SK-N-SH treated with all-trans-retinoic acid at 6 μM for 48 hours (cell line): ENCODE data around the gene ST6GALNAC6.

Experiments
- ATAC-seq: fragments of 200-7000 bp; cut with Tn5 transposase; 3 replicates; pipeline ENCODE4 v1.9.1; 2020; ENCODE audit warnings: mild to moderate bottlenecking, moderate library complexity
- ARNTL ChIP-seq: fragments of 450-650 bp; formaldehyde crosslinking; IDR thresholded peaks from 2 replicates; pipeline ENCODE4 v1.5.0; 2020; ENCODE audit warnings: low read depth, mild to moderate bottlenecking, moderate library complexity, borderline replicate concordance
- BACH2 ChIP-seq: fragments of 250-450 bp; sonication (Bioruptor Pico); IDR thresholded peaks from 2 replicates; pipeline ENCODE4 v1.9.0; 2021; ENCODE audit warnings: mild to moderate bottlenecking, borderline replicate concordance
- CREB5 ChIP-seq: fragments of 250-450 bp; sonication (Bioruptor Pico); IDR thresholded peaks from 2 replicates; pipeline ENCODE4 v1.5.1; 2020; ENCODE audit warnings: low read depth, mild to moderate bottlenecking, moderate library complexity
- CSDC2 ChIP-seq: fragments of 250-450 bp; sonication (Bioruptor Pico); IDR thresholded peaks from 2 replicates; pipeline ENCODE4 v1.5.0; 2020; ENCODE audit warnings: mild to moderate bottlenecking, moderate library complexity
- CSRNP3 ChIP-seq: fragments of 250-450 bp; sonication (Bioruptor Pico); IDR thresholded peaks from 2 replicates; pipeline ENCODE4 v1.5.1; 2021; ENCODE audit warnings: mild to moderate bottlenecking, moderate library complexity
- GLIS3 ChIP-seq: fragments of 250-450 bp; sonication (Bioruptor Pico); IDR thresholded peaks from 2 replicates; pipeline ENCODE4 v1.5.0; 2020; ENCODE audit warnings: mild to moderate bottlenecking, moderate library complexity
- ISL1 ChIP-seq: fragments of 250-450 bp; sonication (Bioruptor Pico); IDR thresholded peaks from 2 replicates; pipeline ENCODE4 v2.1.2; 2022; ENCODE audit warnings: mild to moderate bottlenecking, moderate library complexity
- POU6F1 ChIP-seq: fragments of 250-450 bp; sonication (Bioruptor Pico); IDR thresholded peaks from 2 replicates; pipeline ENCODE4 v1.8.0; 2021; ENCODE audit warnings: low read depth, mild to moderate bottlenecking, moderate library complexity, borderline replicate concordance
- PPARA ChIP-seq: fragments of 250-450 bp; sonication (Bioruptor Pico); IDR thresholded peaks from 2 replicates; pipeline ENCODE4 v1.5.0; 2020; ENCODE audit warnings: mild to moderate bottlenecking, borderline replicate concordance
- RARB ChIP-seq: fragments of 250-450 bp; sonication (Bioruptor Pico); IDR thresholded peaks from 2 replicates; pipeline ENCODE4 v1.8.0; 2021; ENCODE audit warnings: mild to moderate bottlenecking, moderate library complexity
- SNAI2 ChIP-seq: fragments of 250-450 bp; sonication (Bioruptor Pico); IDR thresholded peaks from 2 replicates; pipeline ENCODE4 v1.5.0; 2020; ENCODE audit warnings: mild to moderate bottlenecking, moderate library complexity
- TCF4 ChIP-seq: fragments of 250-450 bp; sonication (Bioruptor Pico); IDR thresholded peaks from 2 replicates; pipeline ENCODE4 v1.8.0; 2021; ENCODE audit warnings: mild to moderate bottlenecking, moderate library complexity, borderline replicate concordance
- ZFP30 ChIP-seq: fragments of 450-650 bp; formaldehyde crosslinking; IDR thresholded peaks from 2 replicates; pipeline ENCODE4 v1.5.0; 2022; ENCODE audit warnings: mild to moderate bottlenecking, moderate library complexity
- ZNF565 ChIP-seq: fragments of 450-650 bp; formaldehyde crosslinking; conservative IDR thresholded peaks from 2 replicates; pipeline ENCODE4 v1.5.0; 2020; ENCODE audit warnings: low read depth, mild to moderate bottlenecking, moderate library complexity
- ZNF70 ChIP-seq: fragments of 450-650 bp; formaldehyde crosslinking; IDR thresholded peaks from 2 replicates; pipeline ENCODE4 v1.5.0; 2020; ENCODE audit warnings: mild to moderate bottlenecking, moderate library complexity
- TF ChIP-seq, protein P1 (sequence below): fragments of 250-450 bp; sonication (Bioruptor Pico); IDR thresholded peaks from 2 replicates; pipeline ENCODE4 v1.5.0; 2020; ENCODE audit warnings: mild to moderate bottlenecking, moderate library complexity
- TF ChIP-seq, protein P2 (sequence below): fragments of 250-450 bp; sonication (Bioruptor Pico); IDR thresholded peaks from 2 replicates; pipeline ENCODE4 v1.8.0; 2020; ENCODE audit warnings: mild to moderate bottlenecking, moderate library complexity, borderline replicate concordance

ST6GALNAC6 gene

DNA sequence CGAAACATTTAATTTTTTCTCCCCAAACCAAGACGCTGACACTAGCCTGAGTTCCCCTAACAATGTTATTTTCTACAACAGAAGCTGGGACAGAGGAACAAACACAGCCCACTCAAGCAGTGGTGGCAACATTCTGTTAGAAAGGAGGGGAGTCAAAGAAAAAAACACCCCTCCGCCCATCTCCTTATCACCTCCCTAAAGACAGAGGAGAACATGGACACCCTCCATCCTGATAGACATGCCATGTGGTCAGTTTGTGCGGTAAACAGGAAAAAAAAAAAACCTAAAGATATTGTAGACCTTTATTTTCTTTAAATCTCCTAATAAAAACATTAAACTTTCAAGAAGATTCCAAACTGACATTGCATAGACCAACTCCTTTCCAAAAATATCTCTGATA is 41.2 kb upstream of the ST6GALNAC6 start (continued):
- TF ChIP-seq POU6F1 (CRISPR knock-in tag) = no peak

DNA sequence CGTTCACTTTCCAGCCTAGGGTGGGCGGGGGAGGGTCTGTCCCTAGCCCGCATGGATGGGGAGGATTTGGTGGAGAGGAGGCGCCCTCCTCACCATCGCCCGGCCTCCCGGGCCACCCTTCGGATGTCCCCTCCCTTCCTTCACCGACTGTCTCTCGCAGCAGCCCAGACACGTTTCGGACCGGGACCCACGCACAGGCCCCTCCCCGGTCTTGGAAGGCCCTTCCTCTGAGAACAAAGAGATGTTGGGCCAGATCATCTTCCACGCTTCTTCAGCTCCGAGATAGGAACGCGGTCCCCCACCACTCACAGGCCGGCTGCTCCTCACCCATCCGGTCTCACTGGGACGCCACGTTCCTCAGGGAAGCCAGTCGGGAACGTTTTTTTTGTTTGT is 38.9 kb upstream of the ST6GALNAC6 start:
- TF ChIP-seq CSDC2 = no peak
- TF ChIP-seq, protein P1, sequence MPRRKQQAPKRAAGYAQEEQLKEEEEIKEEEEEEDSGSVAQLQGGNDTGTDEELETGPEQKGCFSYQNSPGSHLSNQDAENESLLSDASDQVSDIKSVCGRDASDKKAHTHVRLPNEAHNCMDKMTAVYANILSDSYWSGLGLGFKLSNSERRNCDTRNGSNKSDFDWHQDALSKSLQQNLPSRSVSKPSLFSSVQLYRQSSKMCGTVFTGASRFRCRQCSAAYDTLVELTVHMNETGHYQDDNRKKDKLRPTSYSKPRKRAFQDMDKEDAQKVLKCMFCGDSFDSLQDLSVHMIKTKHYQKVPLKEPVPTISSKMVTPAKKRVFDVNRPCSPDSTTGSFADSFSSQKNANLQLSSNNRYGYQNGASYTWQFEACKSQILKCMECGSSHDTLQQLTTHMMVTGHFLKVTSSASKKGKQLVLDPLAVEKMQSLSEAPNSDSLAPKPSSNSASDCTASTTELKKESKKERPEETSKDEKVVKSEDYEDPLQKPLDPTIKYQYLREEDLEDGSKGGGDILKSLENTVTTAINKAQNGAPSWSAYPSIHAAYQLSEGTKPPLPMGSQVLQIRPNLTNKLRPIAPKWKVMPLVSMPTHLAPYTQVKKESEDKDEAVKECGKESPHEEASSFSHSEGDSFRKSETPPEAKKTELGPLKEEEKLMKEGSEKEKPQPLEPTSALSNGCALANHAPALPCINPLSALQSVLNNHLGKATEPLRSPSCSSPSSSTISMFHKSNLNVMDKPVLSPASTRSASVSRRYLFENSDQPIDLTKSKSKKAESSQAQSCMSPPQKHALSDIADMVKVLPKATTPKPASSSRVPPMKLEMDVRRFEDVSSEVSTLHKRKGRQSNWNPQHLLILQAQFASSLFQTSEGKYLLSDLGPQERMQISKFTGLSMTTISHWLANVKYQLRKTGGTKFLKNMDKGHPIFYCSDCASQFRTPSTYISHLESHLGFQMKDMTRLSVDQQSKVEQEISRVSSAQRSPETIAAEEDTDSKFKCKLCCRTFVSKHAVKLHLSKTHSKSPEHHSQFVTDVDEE (CRISPR knock-in tag) = no peak
- ATAC-seq = no peak

- ATAC-seq = peak; percentile 94
- no peak for TF ChIP-seq RARB (CRISPR knock-in tag)
- TF ChIP-seq ARNTL (CRISPR knock-in tag) = no peak
- TF ChIP-seq SNAI2 (CRISPR knock-in tag) = no peak
- TF ChIP-seq, protein P2, sequence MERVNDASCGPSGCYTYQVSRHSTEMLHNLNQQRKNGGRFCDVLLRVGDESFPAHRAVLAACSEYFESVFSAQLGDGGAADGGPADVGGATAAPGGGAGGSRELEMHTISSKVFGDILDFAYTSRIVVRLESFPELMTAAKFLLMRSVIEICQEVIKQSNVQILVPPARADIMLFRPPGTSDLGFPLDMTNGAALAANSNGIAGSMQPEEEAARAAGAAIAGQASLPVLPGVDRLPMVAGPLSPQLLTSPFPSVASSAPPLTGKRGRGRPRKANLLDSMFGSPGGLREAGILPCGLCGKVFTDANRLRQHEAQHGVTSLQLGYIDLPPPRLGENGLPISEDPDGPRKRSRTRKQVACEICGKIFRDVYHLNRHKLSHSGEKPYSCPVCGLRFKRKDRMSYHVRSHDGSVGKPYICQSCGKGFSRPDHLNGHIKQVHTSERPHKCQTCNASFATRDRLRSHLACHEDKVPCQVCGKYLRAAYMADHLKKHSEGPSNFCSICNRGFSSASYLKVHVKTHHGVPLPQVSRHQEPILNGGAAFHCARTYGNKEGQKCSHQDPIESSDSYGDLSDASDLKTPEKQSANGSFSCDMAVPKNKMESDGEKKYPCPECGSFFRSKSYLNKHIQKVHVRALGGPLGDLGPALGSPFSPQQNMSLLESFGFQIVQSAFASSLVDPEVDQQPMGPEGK (CRISPR knock-in tag) = no peak
- TF ChIP-seq CSDC2 = no peak
Observed at GRCh38 chr9:127937388-127938297, 38.2 kb upstream of the ST6GALNAC6 start, which contains the start of gene DPM2. Gene DPM2, minus strand, starts transcription at chr9:127937854. Its CDS starts 34 bp downstream, at chr9:127937820.

DNA sequence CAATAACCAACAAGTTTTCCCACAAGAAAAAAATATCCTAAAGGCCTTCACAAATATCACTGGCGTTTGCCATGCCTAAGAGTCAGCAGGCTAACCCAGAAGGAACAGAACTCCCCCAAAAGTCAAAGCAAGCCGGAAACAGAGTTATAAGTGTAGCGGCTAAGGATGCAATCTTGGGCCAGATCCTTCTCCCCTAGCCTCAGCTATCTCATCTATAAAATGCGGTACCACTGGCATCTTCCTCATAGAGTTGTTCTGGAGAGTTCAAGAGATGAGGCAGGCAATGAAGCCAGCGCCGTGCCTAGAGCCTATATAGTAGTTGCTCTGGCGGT is 37.6 kb upstream of the ST6GALNAC6 start:
- ATAC-seq = no peak

More for the DNA sequence above, 37.6 kb upstream of the ST6GALNAC6 start:
- TF ChIP-seq ZNF565 = no peak
- TF ChIP-seq ARNTL (CRISPR knock-in tag) = no peak
- TF ChIP-seq, protein P2 (CRISPR knock-in tag) = no peak
- no peak for TF ChIP-seq PPARA (CRISPR knock-in tag)
- no peak for TF ChIP-seq CSDC2
- TF ChIP-seq TCF4 (CRISPR knock-in tag) = no peak
- TF ChIP-seq ZNF70 = no peak
- no peak for TF ChIP-seq BACH2 (CRISPR knock-in tag)
- TF ChIP-seq CREB5 (CRISPR knock-in tag) = no peak
- TF ChIP-seq ISL1 (CRISPR knock-in tag) = no peak
- no peak for TF ChIP-seq CSRNP3 (CRISPR knock-in tag)
- TF ChIP-seq POU6F1 (CRISPR knock-in tag) = no peak
- TF ChIP-seq, protein P1 (CRISPR knock-in tag) = no peak
- no peak for TF ChIP-seq SNAI2 (CRISPR knock-in tag)
- TF ChIP-seq GLIS3 (CRISPR knock-in tag) = no peak
- TF ChIP-seq ZFP30 (CRISPR knock-in tag) = no peak
